HepG2 (cell line): ENCODE data around the gene CEP20.

Source experiments
- ATF5 ChIP-seq: sonication (generic); formaldehyde crosslinking; IDR thresholded peaks from 2 replicates; pipeline ENCODE4 v1.4.0; 2020; ENCODE audit warnings: mild to moderate bottlenecking, low read depth, missing genetic modification reagents
- CTCF ChIP-seq: sonication (generic); formaldehyde crosslinking; IDR thresholded peaks from 2 replicates; pipeline ENCODE4 v1.5.0; 2020; ENCODE audit warnings: mild to moderate bottlenecking, missing genetic modification reagents, moderate library complexity
- DR1 ChIP-seq: sonication (generic); formaldehyde crosslinking; IDR thresholded peaks from 2 replicates; pipeline ENCODE4 v1.8.0; 2021; ENCODE audit warnings: mild to moderate bottlenecking, missing genetic modification reagents, inconsistent platforms
- FOXM1 ChIP-seq: sonication (generic); formaldehyde crosslinking; IDR thresholded peaks from 2 replicates; pipeline ENCODE4 v1.5.0; 2020; ENCODE audit warnings: missing genetic modification reagents
- GZF1 ChIP-seq: sonication (generic); formaldehyde crosslinking; IDR thresholded peaks from 2 replicates; pipeline ENCODE4 v1.5.1; 2020; ENCODE audit warnings: mild to moderate bottlenecking, missing genetic modification reagents
- TARDBP ChIP-seq: sonication (generic); formaldehyde crosslinking; IDR thresholded peaks from 2 replicates; pipeline ENCODE4 v1.8.0; 2022; ENCODE audit warnings: mild to moderate bottlenecking, missing genetic modification reagents
- YY1 ChIP-seq: IDR thresholded peaks from 2 replicates; pipeline ENCODE4 v1.6.1; 2011; ENCODE audit warnings: low read length, low read depth, moderate library complexity, mild to moderate bottlenecking; ENCODE audit not compliant: insufficient read depth, insufficient replicate concordance
- ZBTB33 ChIP-seq: sonication (generic); formaldehyde crosslinking; IDR thresholded peaks from 2 replicates; pipeline ENCODE4 v1.4.0; 2020; ENCODE audit warnings: missing genetic modification reagents
- ZNF501 ChIP-seq: sonication (generic); formaldehyde crosslinking; IDR thresholded peaks from 2 replicates; pipeline ENCODE4 v1.5.1; 2020; ENCODE audit warnings: mild to moderate bottlenecking, moderate library complexity, missing genetic modification reagents
- ZNF512B ChIP-seq: sonication (generic); formaldehyde crosslinking; IDR thresholded peaks from 2 replicates; pipeline ENCODE4 v1.5.1; 2020; ENCODE audit warnings: missing genetic modification reagents, mild to moderate bottlenecking, borderline replicate concordance

GRCh38 chr16:15898654-15899053 lies 10.3 kb upstream of the CEP20 start:
- TF ChIP-seq ZNF512B (CRISPR knock-in tag) (no peak), ZBTB33 (CRISPR knock-in tag) (no peak), CTCF (CRISPR knock-in tag) (no peak), YY1 (no peak), FOXM1 (CRISPR knock-in tag) (no peak), ATF5 (CRISPR knock-in tag) (no peak), ZNF501 (no peak), GZF1 (CRISPR knock-in tag) (no peak), DR1 (no peak), TARDBP (CRISPR knock-in tag) (no peak)
